NOMO-1 treated with dmso at 0.1 percent for 144 hours (cell line): Measurements from ENCODE around the gene REV3L.
"Not testable (repeated sequence)": the region's sequence is repeated elsewhere in the genome, so short reads cannot be mapped to it uniquely, and the experiment has no call there.

ENCODE experiments used
- DNase-seq: peaks from one replicate; lab custom pipeline; 2025; ENCODE audit not compliant: unreplicated experiment; lab: John Stamatoyannopoulos, UW

The REV3L gene

GRCh38 chr6:111266276-111266675 is 216.7 kb downstream of the REV3L start:
- DNase-seq: no peak

GRCh38 chr6:111265842-111266241 is 217.2 kb downstream of the REV3L start:
- DNase-seq: no peak

GRCh38 chr6:111263837-111264236 is 219.2 kb downstream of the REV3L start:
- DNase-seq: peak; percentile 6

- DNase-seq: no peak
These were observed 222.3 kb downstream of the REV3L start for GRCh38 chr6:111260570-111261298.

- peak; percentile 98 for DNase-seq
These were observed 223.8 kb downstream of the REV3L start for GRCh38 chr6:111259089-111259831.

GRCh38 chr6:111258615-111259088 is 224.4 kb downstream of the REV3L start:
- DNase-seq: no peak

GRCh38 chr6:111258010-111258409 is 225.0 kb downstream of the REV3L start:
- no peak for DNase-seq

GRCh38 chr6:111256646-111257045 is 226.4 kb downstream of the REV3L start:
- DNase-seq: no peak

GRCh38 chr6:111255838-111256237 is 227.2 kb downstream of the REV3L start:
- not testable (repeated sequence) for DNase-seq

GRCh38 chr6:111254779-111255166 is 228.2 kb downstream of the REV3L start:
- no peak for DNase-seq

GRCh38 chr6:111254004-111254778 is 228.8 kb downstream of the REV3L start:
- no peak for DNase-seq

- no peak for DNase-seq
These were observed 230.3 kb downstream of the REV3L start for GRCh38 chr6:111252726-111253125.

GRCh38 chr6:111250791-111251354 is 232.1 kb downstream of the REV3L start:
- DNase-seq: no peak
